Activated CD4-positive, alpha-beta memory T cell treated with anti-CD3 and anti-CD28 coated beads for 36 hours (primary cell): ENCODE data around the gene SDHC. TPM values are rescaled to one million over a fixed set of nuclear protein-coding genes. Genes with fewer than 3 reads are reported as not detected.
"Not testable (repeated sequence)": the region's sequence is repeated elsewhere in the genome, so short reads cannot be mapped to it uniquely, and the experiment has no call there.

Source experiments
- CTCF ChIA-PET: fragments of 350-600 bp; sonication (Branson Sonifier 250); formaldehyde crosslinking; loops from one replicate; lab custom pipeline; 2021; ENCODE audit warnings: antibody characterized with exemption, inconsistent platforms; lab: Charles Lee
- POLR2A ChIA-PET: fragments of 350-600 bp; sonication (Branson Sonifier 250); formaldehyde crosslinking; loops from one replicate; lab custom pipeline; 2021; ENCODE audit warnings: antibody characterized with exemption; lab: Charles Lee
- DNase-seq: peaks from one replicate; pipeline ENCODE4 v3.0.0-alpha.2; 2020
- H3K27ac Mint-ChIP-seq: one replicate; pipeline ENCODE4 v1.8.0; 2021; ENCODE audit warnings: mixed read lengths
- H3K27me3 Mint-ChIP-seq: one replicate; pipeline ENCODE4 v1.8.0; 2021; ENCODE audit warnings: mixed read lengths
- H3K36me3 Mint-ChIP-seq: one replicate; pipeline ENCODE4 v1.8.0; 2021; ENCODE audit warnings: mixed read lengths
- H3K4me1 Mint-ChIP-seq: one replicate; pipeline ENCODE4 v1.8.0; 2021; ENCODE audit warnings: low read depth, mixed read lengths
- H3K4me3 Mint-ChIP-seq: one replicate; pipeline ENCODE4 v1.8.0; 2021; ENCODE audit warnings: mild to moderate bottlenecking, mixed read lengths
- H3K9me3 Mint-ChIP-seq: one replicate; pipeline ENCODE4 v1.8.0; 2021; ENCODE audit warnings: mixed read lengths
- intact Hi-C: fragments of 100-400 bp; cut with micrococcal nuclease; formaldehyde crosslinking; loops from one replicate; pipeline ENCODE4 v1.15.1; 2023
- total RNA-seq, 2 experiments: library from RNA; stranded (reverse); gene quantifications; one replicate each; pipeline ENCODE4 v1.2.3, GENCODE V29; 2021

The SDHC gene
- total RNA-seq, 2 experiments from 2014 or later: 212 to 215 TPM

GRCh38 chr1:161313554-161314200 lies 504 bp upstream of the SDHC start:
- intact Hi-C loops: loop anchor here (1.0 to 5.0 kb wide), 5 partner anchors 7 to 196 kb away; partner anchors contain the start of genes NDUFS2, NIT1 and PFDN2
- H3K36me3 Mint-ChIP-seq: peaks cover 2% of the 10 kb centered on the region
- DNase-seq: no peak
- H3K27me3 Mint-ChIP-seq: no peaks in the 10 kb centered on the region
- H3K27ac Mint-ChIP-seq: peak overlapping the region; percentile 93
- ChIA-PET CTCF (interaction anchor here (0.6 to 2.8 kb wide), 6 partner anchors 12 to 88 kb away, joined by 3 to 18 read pairs (median 4); partner anchors contain the start of gene TOMM40L), POLR2A (interaction anchor here (0.9 to 2.4 kb wide), 5 partner anchors 8 to 112 kb away, joined by 3 to 13 read pairs (median 3); partner anchors contain the start of genes NDUFS2 and TOMM40L)
- H3K9me3 Mint-ChIP-seq: no peaks in the 10 kb centered on the region
- H3K4me1 Mint-ChIP-seq: peaks cover 18% of the 10 kb centered on the region
- peak overlapping the region; percentile 96 for H3K4me3 Mint-ChIP-seq

- Mint-ChIP-seq H3K4me3 (peak overlapping the region; percentile 96), H3K4me1 (peaks cover 20% of the 10 kb centered on the region)
- H3K27ac Mint-ChIP-seq, H3K9me3 Mint-ChIP-seq, POLR2A ChIA-PET, H3K36me3 Mint-ChIP-seq, CTCF ChIA-PET, DNase-seq, H3K27me3 Mint-ChIP-seq: not testable (repeated sequence)
- intact Hi-C loops: loop anchor here (2.0 kb wide), 1 partner anchor 113 kb away; the partner anchor contains the start of gene NDUFS2
These were observed 1.9 kb downstream of the SDHC start for GRCh38 chr1:161315841-161316674.

GRCh38 chr1:161324020-161324419 lies 9.8 kb downstream of the SDHC start:
- intact Hi-C loops: no loop called here
- POLR2A ChIA-PET: no interaction called here
- no peak overlapping the region for H3K4me3 Mint-ChIP-seq

DNA sequence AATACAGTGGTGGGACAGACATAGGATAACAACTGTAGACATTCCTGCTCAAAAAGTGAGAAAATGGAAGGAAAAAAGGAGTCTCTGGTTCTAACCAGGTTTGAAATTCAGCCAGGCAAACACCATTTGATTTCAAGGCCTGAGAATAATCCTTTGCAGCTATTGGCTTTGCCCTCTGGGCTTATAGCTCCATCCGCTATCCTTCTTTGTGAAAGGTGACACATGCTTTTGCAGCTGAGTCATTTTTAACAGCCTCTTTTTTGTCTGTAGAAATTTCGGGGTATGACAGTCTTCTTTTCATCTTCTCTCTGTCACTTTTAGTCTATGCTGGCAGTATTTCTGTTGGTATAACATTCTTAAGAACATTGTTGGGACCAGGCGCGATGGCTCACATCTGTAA lies 16.2 kb downstream of the SDHC start:
- Mint-ChIP-seq H3K27ac (no peak overlapping the region), H3K36me3 (peaks cover 35% of the 10 kb centered on the region), H3K9me3 (no peaks in the 10 kb centered on the region), H3K4me1 (no peaks in the 10 kb centered on the region), H3K27me3 (no peaks in the 10 kb centered on the region), H3K4me3 (no peak overlapping the region)
- ChIA-PET POLR2A (no interaction called here), CTCF (no interaction called here)
- intact Hi-C loops: no loop called here
- no peak for DNase-seq

More at GRCh38 chr1:161324020-161324419, 9.8 kb downstream of the SDHC start:
- Mint-ChIP-seq H3K27ac (no peak overlapping the region), H3K36me3 (peaks cover 14% of the 10 kb centered on the region), H3K9me3 (no peaks in the 10 kb centered on the region), H3K4me1 (peaks cover 5% of the 10 kb centered on the region), H3K27me3 (no peaks in the 10 kb centered on the region)
- CTCF ChIA-PET: interaction anchor here (1.4 kb wide), 1 partner anchor 58 kb away, joined by 5 read pairs; no protein-coding TSS in a partner anchor
- no peak for DNase-seq

DNA sequence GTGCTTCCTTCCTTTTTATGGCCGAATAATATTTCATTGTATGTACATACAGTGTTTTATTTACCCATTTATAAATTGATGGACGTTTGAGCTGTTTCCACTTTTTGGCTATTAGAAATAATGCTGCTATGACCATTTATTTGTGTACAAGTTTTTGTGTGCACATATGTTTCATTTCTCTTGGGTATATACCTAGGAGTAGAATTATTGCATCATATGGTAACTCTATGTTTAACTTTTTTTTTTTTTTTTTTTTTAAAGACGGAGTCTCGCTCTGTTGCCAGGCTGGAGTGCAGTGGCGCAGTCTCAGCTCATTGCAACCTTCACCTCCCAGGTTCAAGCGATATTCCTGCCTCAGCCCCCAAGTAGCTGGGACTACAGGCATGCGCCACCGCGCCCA lies 19.0 kb downstream of the SDHC start:
- POLR2A ChIA-PET: no interaction called here
- Mint-ChIP-seq H3K4me3 (no peak overlapping the region), H3K36me3 (peaks cover 40% of the 10 kb centered on the region), H3K27ac (no peak overlapping the region), H3K27me3 (no peaks in the 10 kb centered on the region), H3K4me1 (no peaks in the 10 kb centered on the region), H3K9me3 (no peaks in the 10 kb centered on the region)
- DNase-seq: no peak
- intact Hi-C loops: no loop called here
- CTCF ChIA-PET: interaction anchor here (1.2 kb wide), 1 partner anchor 123 kb away, joined by 3 read pairs; no protein-coding TSS in a partner anchor

DNA sequence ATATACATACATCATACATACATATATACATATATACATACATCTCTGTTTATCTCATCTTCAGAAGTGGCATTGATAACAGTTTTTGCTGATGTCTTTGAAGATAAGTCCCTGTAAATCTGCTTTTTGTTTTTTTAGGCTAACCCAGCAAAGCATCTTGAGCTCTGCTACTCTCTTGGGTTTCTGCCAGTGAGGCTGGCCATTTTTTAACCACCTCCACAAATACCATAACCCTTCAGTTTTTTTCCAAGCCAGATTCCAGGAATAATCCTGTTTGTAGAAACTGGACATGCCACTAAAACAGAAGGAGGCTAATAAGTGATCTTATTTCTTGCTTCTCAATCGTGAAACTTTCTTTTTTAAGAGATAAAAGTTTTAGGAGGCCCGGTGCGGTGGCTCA lies 21.6 kb downstream of the SDHC start:
- Mint-ChIP-seq H3K4me1 (no peaks in the 10 kb centered on the region), H3K9me3 (no peaks in the 10 kb centered on the region), H3K27me3 (no peaks in the 10 kb centered on the region), H3K36me3 (peaks cover 34% of the 10 kb centered on the region), H3K27ac (no peak overlapping the region), H3K4me3 (no peak overlapping the region)
- ChIA-PET POLR2A (no interaction called here), CTCF (no interaction called here)
- no peak for DNase-seq
- intact Hi-C loops: no loop called here

DNA sequence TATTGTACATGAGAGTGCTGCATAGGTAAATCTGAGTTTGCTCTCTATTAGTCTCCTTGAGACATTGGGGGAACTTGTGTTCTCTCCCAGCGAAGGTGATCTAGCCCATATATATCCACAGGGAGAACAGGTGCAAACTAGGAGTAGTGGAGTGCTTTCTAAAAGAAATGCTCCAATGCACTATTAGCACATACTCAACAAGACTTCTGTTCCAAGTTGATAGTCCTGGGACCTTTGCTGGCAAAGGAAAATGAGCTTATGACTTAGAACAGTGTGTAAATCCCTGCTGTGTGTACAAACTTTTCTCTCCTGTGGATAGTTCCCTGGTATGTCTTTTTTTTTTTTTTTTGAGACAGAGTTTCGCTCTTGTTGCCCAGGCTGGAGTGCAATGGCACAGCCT lies 28.0 kb downstream of the SDHC start:
- no peak for DNase-seq
- ChIA-PET POLR2A (no interaction called here), CTCF (interaction anchor here (0.6 to 0.7 kb wide), 2 partner anchors 40 to 51 kb away, joined by 3 read pairs; no protein-coding TSS in a partner anchor)
- Mint-ChIP-seq H3K27ac (no peak overlapping the region), H3K4me3 (no peak overlapping the region), H3K9me3 (no peaks in the 10 kb centered on the region), H3K36me3 (peaks cover 31% of the 10 kb centered on the region), H3K4me1 (no peaks in the 10 kb centered on the region), H3K27me3 (no peaks in the 10 kb centered on the region)
- intact Hi-C loops: no loop called here

GRCh38 chr1:161342821-161343220 lies 28.6 kb downstream of the SDHC start:
- ChIA-PET CTCF (interaction anchor here (0.6 to 0.7 kb wide), 2 partner anchors 39 to 51 kb away, joined by 3 read pairs; no protein-coding TSS in a partner anchor), POLR2A (no interaction called here)
- Mint-ChIP-seq H3K4me1 (no peaks in the 10 kb centered on the region), H3K27me3 (no peaks in the 10 kb centered on the region), H3K36me3 (peaks cover 31% of the 10 kb centered on the region), H3K9me3 (no peaks in the 10 kb centered on the region), H3K4me3 (no peak overlapping the region), H3K27ac (no peak overlapping the region)
- DNase-seq: no peak
- intact Hi-C loops: no loop called here

GRCh38 chr1:161350671-161351070 lies 36.5 kb downstream of the SDHC start:
- Mint-ChIP-seq H3K4me1 (no peaks in the 10 kb centered on the region), H3K27ac (peak overlapping the region; percentile 14), H3K9me3 (no peaks in the 10 kb centered on the region), H3K27me3 (no peaks in the 10 kb centered on the region), H3K4me3 (no peak overlapping the region), H3K36me3 (peaks cover 8% of the 10 kb centered on the region)
- CTCF ChIA-PET: no interaction called here
- DNase-seq: no peak
- intact Hi-C loops: no loop called here
- POLR2A ChIA-PET: no interaction called here

GRCh38 chr1:161351482-161351881 lies 37.3 kb downstream of the SDHC start:
- Mint-ChIP-seq H3K27ac (peak overlapping the region; percentile 25), H3K9me3 (no peaks in the 10 kb centered on the region), H3K4me1 (no peaks in the 10 kb centered on the region), H3K27me3 (no peaks in the 10 kb centered on the region), H3K36me3 (peaks cover 10% of the 10 kb centered on the region), H3K4me3 (no peak overlapping the region)
- intact Hi-C loops: no loop called here
- ChIA-PET CTCF (interaction anchor here (0.6 to 3.2 kb wide), 3 partner anchors 30 to 399 kb away, joined by 3 to 14 read pairs (median 4); no protein-coding TSS in a partner anchor), POLR2A (no interaction called here)
- DNase-seq: no peak

DNA sequence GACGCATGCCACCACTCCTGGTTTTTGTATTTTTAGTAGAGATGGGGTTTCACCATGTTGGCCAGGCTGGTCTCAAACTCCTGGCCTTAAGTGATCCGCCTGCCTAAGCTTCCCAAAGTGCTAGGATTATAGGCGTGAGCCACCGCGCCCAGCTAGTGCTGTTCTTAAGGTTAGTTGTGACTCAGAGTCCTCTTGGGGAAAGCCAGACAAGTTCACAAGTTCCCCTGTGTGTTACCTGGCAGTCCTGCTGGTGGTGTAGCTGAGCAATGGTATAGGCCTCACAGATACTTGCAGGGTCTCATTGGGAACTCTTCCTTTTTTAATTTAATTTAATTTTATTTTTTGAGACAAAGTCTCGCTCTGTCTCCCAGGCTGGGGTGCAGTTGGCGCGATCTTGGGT lies 42.9 kb downstream of the SDHC start:
- H3K27ac Mint-ChIP-seq: no peak overlapping the region
- ChIA-PET POLR2A (no interaction called here), CTCF (interaction anchor here (1.0 to 1.6 kb wide), 2 partner anchors 11 to 25 kb away, joined by 3 to 7 read pairs; partner anchors contain the start of gene CFAP126)
- peaks cover 16% of the 10 kb centered on the region for H3K36me3 Mint-ChIP-seq
- H3K27me3 Mint-ChIP-seq: no peaks in the 10 kb centered on the region
- intact Hi-C loops: no loop called here
- no peaks in the 10 kb centered on the region for H3K9me3 Mint-ChIP-seq
- no peak overlapping the region for H3K4me3 Mint-ChIP-seq
- H3K4me1 Mint-ChIP-seq: peaks cover 10% of the 10 kb centered on the region
- DNase-seq: no peak

DNA sequence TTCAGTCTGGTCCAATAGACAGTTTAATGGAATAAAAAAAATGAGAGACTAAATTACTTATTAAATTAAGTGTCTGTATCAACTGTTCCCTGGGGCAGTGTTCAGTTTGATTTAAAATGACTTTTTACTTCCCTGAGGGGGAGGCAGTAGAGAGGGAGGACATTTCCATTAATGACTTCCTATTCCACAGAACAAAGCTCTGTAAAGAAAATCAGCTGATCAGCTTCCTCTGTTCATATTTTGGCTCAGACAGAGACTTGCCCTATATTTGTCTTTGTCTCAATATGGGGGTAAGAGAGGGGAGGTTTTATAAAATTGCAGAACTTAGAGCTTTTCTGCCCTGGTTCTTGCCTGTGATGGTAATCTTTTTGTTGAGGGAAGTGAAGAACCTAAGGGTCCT lies 45.1 kb downstream of the SDHC start:
- DNase-seq: no peak
- ChIA-PET POLR2A (no interaction called here), CTCF (interaction anchor here (1.1 kb wide), 1 partner anchor 23 kb away, joined by 3 read pairs; no protein-coding TSS in a partner anchor)
- Mint-ChIP-seq H3K27ac (no peak overlapping the region), H3K27me3 (no peaks in the 10 kb centered on the region), H3K9me3 (no peaks in the 10 kb centered on the region), H3K4me3 (no peak overlapping the region), H3K36me3 (peaks cover 29% of the 10 kb centered on the region), H3K4me1 (peaks cover 18% of the 10 kb centered on the region)
- intact Hi-C loops: no loop called here
